ENCODE results near the gene HPGDS. TPM values are rescaled to one million over a fixed set of nuclear protein-coding genes. Genes with fewer than 3 reads are reported as not detected.

The HPGDS gene
- total and polyA plus RNA-seq, 2 donors, result 1.4 to 8.0 TPM

- no peaks in the 10 kb centered on the region for H3K9me3 ChIP-seq (ENCODE audit: control insufficient read depth in 2 of 2, insufficient read depth in 1 of 2, low read length in 1 of 2)
- H3K27ac ChIP-seq (ENCODE audit: low read depth in 1 of 2, low read length in 1 of 2), result no peak overlapping the region
- H3K36me3 ChIP-seq (ENCODE audit: control insufficient read depth in 2 of 2, insufficient read depth in 2 of 2, low read length in 1 of 2), result no peaks in the 10 kb centered on the region
- H3K4me3 ChIP-seq (ENCODE audit: low read length in 2 of 2), result no peak overlapping the region
- 96% methylated on average over 4 of the region's 4 CpGs for WGBS
- H3K4me1 ChIP-seq (ENCODE audit: control insufficient read depth in 2 of 2, insufficient read depth in 2 of 2, low read length in 2 of 2), result no peaks in the 10 kb centered on the region
- DNase-seq (ENCODE audit: low read depth in 6 of 9, low spot score in 9 of 9), result no peak
- no peaks in the 10 kb centered on the region for H3K27me3 ChIP-seq (ENCODE audit: control insufficient read depth in 2 of 2, insufficient read depth in 1 of 2, low read length in 1 of 2)
Observed at GRCh38 chr4:94364527-94364926, 21.9 kb upstream of the HPGDS start.

GRCh38 chr4:94363136-94363655 is 20.6 kb upstream of the HPGDS start:
- no peak for DNase-seq (ENCODE audit: low read depth in 6 of 9, low spot score in 9 of 9)
- Histone ChIP-seq H3K36me3 (ENCODE audit: control insufficient read depth in 2 of 2, insufficient read depth in 2 of 2, low read length in 1 of 2) (no peaks in the 10 kb centered on the region), H3K9me3 (ENCODE audit: control insufficient read depth in 2 of 2, insufficient read depth in 1 of 2, low read length in 1 of 2) (no peaks in the 10 kb centered on the region), H3K4me3 (ENCODE audit: low read length in 2 of 2) (no peak overlapping the region), H3K4me1 (ENCODE audit: control insufficient read depth in 2 of 2, insufficient read depth in 2 of 2, low read length in 2 of 2) (no peaks in the 10 kb centered on the region), H3K27me3 (ENCODE audit: control insufficient read depth in 2 of 2, insufficient read depth in 1 of 2, low read length in 1 of 2) (no peaks in the 10 kb centered on the region), H3K27ac (ENCODE audit: low read depth in 1 of 2, low read length in 1 of 2) (no peak overlapping the region)
- WGBS, result over 99% methylated on average over 4 of the region's 4 CpGs

GRCh38 chr4:94359838-94360237 is 17.2 kb upstream of the HPGDS start:
- 73% methylated on average over 4 of the region's 4 CpGs for WGBS
- no peaks in the 10 kb centered on the region for H3K4me1 ChIP-seq (ENCODE audit: control insufficient read depth in 2 of 2, insufficient read depth in 2 of 2, low read length in 2 of 2)
- H3K27ac ChIP-seq (ENCODE audit: low read depth in 1 of 2, low read length in 1 of 2), result no peak overlapping the region
- no peak for DNase-seq (ENCODE audit: low read depth in 6 of 9, low spot score in 9 of 9)
- H3K36me3 ChIP-seq (ENCODE audit: control insufficient read depth in 2 of 2, insufficient read depth in 2 of 2, low read length in 1 of 2), result no peaks in the 10 kb centered on the region
- H3K9me3 ChIP-seq (ENCODE audit: control insufficient read depth in 2 of 2, insufficient read depth in 1 of 2, low read length in 1 of 2), result no peaks in the 10 kb centered on the region
- no peaks in the 10 kb centered on the region for H3K27me3 ChIP-seq (ENCODE audit: control insufficient read depth in 2 of 2, insufficient read depth in 1 of 2, low read length in 1 of 2)
- H3K4me3 ChIP-seq (ENCODE audit: low read length in 2 of 2), result no peak overlapping the region

- H3K27me3 ChIP-seq (ENCODE audit: control insufficient read depth in 2 of 2, insufficient read depth in 1 of 2, low read length in 1 of 2), result no peaks in the 10 kb centered on the region
- 96% methylated on average over 2 of the region's 2 CpGs for WGBS
- H3K4me1 ChIP-seq (ENCODE audit: control insufficient read depth in 2 of 2, insufficient read depth in 2 of 2, low read length in 2 of 2), result peaks cover 0 to 4% of the 10 kb centered on the region in 2 donors
- DNase-seq (ENCODE audit: low read depth in 6 of 9, low spot score in 9 of 9), result no peak
- H3K27ac ChIP-seq (ENCODE audit: low read depth in 1 of 2, low read length in 1 of 2), result no peak overlapping the region
- no peaks in the 10 kb centered on the region for H3K9me3 ChIP-seq (ENCODE audit: control insufficient read depth in 2 of 2, insufficient read depth in 1 of 2, low read length in 1 of 2)
- H3K36me3 ChIP-seq (ENCODE audit: control insufficient read depth in 2 of 2, insufficient read depth in 2 of 2, low read length in 1 of 2), result no peaks in the 10 kb centered on the region
- no peak overlapping the region for H3K4me3 ChIP-seq (ENCODE audit: low read length in 2 of 2)
Observed at GRCh38 chr4:94359221-94359620, 16.6 kb upstream of the HPGDS start.

GRCh38 chr4:94358101-94358500 is 15.5 kb upstream of the HPGDS start:
- H3K4me1 ChIP-seq (ENCODE audit: control insufficient read depth in 2 of 2, insufficient read depth in 2 of 2, low read length in 2 of 2), result peaks cover 0 to 4% of the 10 kb centered on the region in 2 donors
- no peaks in the 10 kb centered on the region for H3K27me3 ChIP-seq (ENCODE audit: control insufficient read depth in 2 of 2, insufficient read depth in 1 of 2, low read length in 1 of 2)
- H3K27ac ChIP-seq (ENCODE audit: low read depth in 1 of 2, low read length in 1 of 2), result no peak overlapping the region
- DNase-seq (ENCODE audit: low read depth in 6 of 9, low spot score in 9 of 9), result no peak
- no peaks in the 10 kb centered on the region for H3K9me3 ChIP-seq (ENCODE audit: control insufficient read depth in 2 of 2, insufficient read depth in 1 of 2, low read length in 1 of 2)
- H3K4me3 ChIP-seq (ENCODE audit: low read length in 2 of 2), result no peak overlapping the region
- no peaks in the 10 kb centered on the region for H3K36me3 ChIP-seq (ENCODE audit: control insufficient read depth in 2 of 2, insufficient read depth in 2 of 2, low read length in 1 of 2)

- Histone ChIP-seq H3K4me3 (ENCODE audit: low read length in 2 of 2) (no peak overlapping the region), H3K27me3 (ENCODE audit: control insufficient read depth in 2 of 2, insufficient read depth in 1 of 2, low read length in 1 of 2) (no peaks in the 10 kb centered on the region), H3K4me1 (ENCODE audit: control insufficient read depth in 2 of 2, insufficient read depth in 2 of 2, low read length in 2 of 2) (peaks cover 0 to 4% of the 10 kb centered on the region in 2 donors), H3K36me3 (ENCODE audit: control insufficient read depth in 2 of 2, insufficient read depth in 2 of 2, low read length in 1 of 2) (no peaks in the 10 kb centered on the region), H3K9me3 (ENCODE audit: control insufficient read depth in 2 of 2, insufficient read depth in 1 of 2, low read length in 1 of 2) (no peaks in the 10 kb centered on the region), H3K27ac (ENCODE audit: low read depth in 1 of 2, low read length in 1 of 2) (no peak overlapping the region)
- WGBS, result 96% methylated on average over 2 of the region's 2 CpGs
- no peak for DNase-seq (ENCODE audit: low read depth in 6 of 9, low spot score in 9 of 9)
Observed at GRCh38 chr4:94357624-94358023, 15.0 kb upstream of the HPGDS start.

GRCh38 chr4:94356444-94356843 is 13.8 kb upstream of the HPGDS start:
- no peaks in the 10 kb centered on the region for H3K9me3 ChIP-seq (ENCODE audit: control insufficient read depth in 2 of 2, insufficient read depth in 1 of 2, low read length in 1 of 2)
- no peak for DNase-seq (ENCODE audit: low read depth in 6 of 9, low spot score in 9 of 9)
- no peaks in the 10 kb centered on the region for H3K36me3 ChIP-seq (ENCODE audit: control insufficient read depth in 2 of 2, insufficient read depth in 2 of 2, low read length in 1 of 2)
- H3K4me3 ChIP-seq (ENCODE audit: low read length in 2 of 2), result no peak overlapping the region
- H3K4me1 ChIP-seq (ENCODE audit: control insufficient read depth in 2 of 2, insufficient read depth in 2 of 2, low read length in 2 of 2), result peaks cover 0 to 10% of the 10 kb centered on the region in 2 donors
- WGBS, result 83% methylated on average over 2 of the region's 2 CpGs
- H3K27ac ChIP-seq (ENCODE audit: low read depth in 1 of 2, low read length in 1 of 2), result no peak overlapping the region
- no peaks in the 10 kb centered on the region for H3K27me3 ChIP-seq (ENCODE audit: control insufficient read depth in 2 of 2, insufficient read depth in 1 of 2, low read length in 1 of 2)

- DNase-seq (ENCODE audit: low read depth in 6 of 9, low spot score in 9 of 9), result no peak
- Histone ChIP-seq H3K36me3 (ENCODE audit: control insufficient read depth in 2 of 2, insufficient read depth in 2 of 2, low read length in 1 of 2) (no peaks in the 10 kb centered on the region), H3K27ac (ENCODE audit: low read depth in 1 of 2, low read length in 1 of 2) (no peak overlapping the region), H3K4me1 (ENCODE audit: control insufficient read depth in 2 of 2, insufficient read depth in 2 of 2, low read length in 2 of 2) (peaks cover 0 to 10% of the 10 kb centered on the region in 2 donors), H3K4me3 (ENCODE audit: low read length in 2 of 2) (no peak overlapping the region), H3K27me3 (ENCODE audit: control insufficient read depth in 2 of 2, insufficient read depth in 1 of 2, low read length in 1 of 2) (no peaks in the 10 kb centered on the region), H3K9me3 (ENCODE audit: control insufficient read depth in 2 of 2, insufficient read depth in 1 of 2, low read length in 1 of 2) (no peaks in the 10 kb centered on the region)
- WGBS, result 89% methylated on average over 6 of the region's 6 CpGs
Observed at GRCh38 chr4:94354474-94354896, 11.8 kb upstream of the HPGDS start.

GRCh38 chr4:94352996-94353395 is 10.4 kb upstream of the HPGDS start:
- no peak overlapping the region for H3K4me3 ChIP-seq (ENCODE audit: low read length in 2 of 2)
- DNase-seq (ENCODE audit: low read depth in 6 of 9, low spot score in 9 of 9), result no peak
- WGBS, result 93% methylated on average over 2 of the region's 2 CpGs
- peaks cover 0 to 10% of the 10 kb centered on the region in 2 donors for H3K4me1 ChIP-seq (ENCODE audit: control insufficient read depth in 2 of 2, insufficient read depth in 2 of 2, low read length in 2 of 2)
- no peaks in the 10 kb centered on the region for H3K9me3 ChIP-seq (ENCODE audit: control insufficient read depth in 2 of 2, insufficient read depth in 1 of 2, low read length in 1 of 2)
- no peaks in the 10 kb centered on the region for H3K27me3 ChIP-seq (ENCODE audit: control insufficient read depth in 2 of 2, insufficient read depth in 1 of 2, low read length in 1 of 2)
- H3K36me3 ChIP-seq (ENCODE audit: control insufficient read depth in 2 of 2, insufficient read depth in 2 of 2, low read length in 1 of 2), result no peaks in the 10 kb centered on the region
- H3K27ac ChIP-seq (ENCODE audit: low read depth in 1 of 2, low read length in 1 of 2), result no peak overlapping the region

- H3K4me3 ChIP-seq (ENCODE audit: low read length in 2 of 2), result no peak overlapping the region
- no peak overlapping the region for H3K27ac ChIP-seq (ENCODE audit: low read depth in 1 of 2, low read length in 1 of 2)
- H3K27me3 ChIP-seq (ENCODE audit: control insufficient read depth in 2 of 2, insufficient read depth in 1 of 2, low read length in 1 of 2), result no peaks in the 10 kb centered on the region
- no peaks in the 10 kb centered on the region for H3K36me3 ChIP-seq (ENCODE audit: control insufficient read depth in 2 of 2, insufficient read depth in 2 of 2, low read length in 1 of 2)
- no peak for DNase-seq (ENCODE audit: low read depth in 6 of 9, low spot score in 9 of 9)
- no peaks in the 10 kb centered on the region for H3K9me3 ChIP-seq (ENCODE audit: control insufficient read depth in 2 of 2, insufficient read depth in 1 of 2, low read length in 1 of 2)
- peaks cover 0 to 10% of the 10 kb centered on the region in 2 donors for H3K4me1 ChIP-seq (ENCODE audit: control insufficient read depth in 2 of 2, insufficient read depth in 2 of 2, low read length in 2 of 2)
- 5% methylated on average over 4 of the region's 4 CpGs for WGBS
Observed at GRCh38 chr4:94352163-94352562, 9.5 kb upstream of the HPGDS start.
